RWPE1 (cell line): ENCODE data around the gene MAML3.

Experiments used
- CTCF ChIA-PET: fragments of 350-600 bp; sonication (Branson Sonifier 250); formaldehyde crosslinking; extraction: SDS; loops from one replicate; lab custom pipeline; 2021; lab: Yijun Ruan, JAX
- POLR2A ChIA-PET: fragments of 400-600 bp; formaldehyde crosslinking; extraction: SDS; loops from one replicate; lab custom pipeline; 2020; ENCODE audit warnings: antibody characterized with exemption; ENCODE audit not compliant: low non-redundant PET; lab: Yijun Ruan, JAX
- DNase-seq: peaks from one replicate; pipeline ENCODE4 v3.0.0; 2012; ENCODE audit warnings: low spot score
- H3K27ac ChIP-seq: fragments of 450-650 bp; 2 replicates; pipeline ENCODE4 v1.5.1; 2017
- TF ChIP-seq, protein P1 (sequence below): fragments of 450-650 bp; conservative IDR thresholded peaks from 2 replicates; pipeline ENCODE4 v1.5.1; 2017; ENCODE audit warnings: low read depth, mild to moderate bottlenecking

The MAML3 gene

GRCh38 chr4:140174543-140174942 is 20.6 kb upstream of the MAML3 start:
- TF ChIP-seq, protein P1, sequence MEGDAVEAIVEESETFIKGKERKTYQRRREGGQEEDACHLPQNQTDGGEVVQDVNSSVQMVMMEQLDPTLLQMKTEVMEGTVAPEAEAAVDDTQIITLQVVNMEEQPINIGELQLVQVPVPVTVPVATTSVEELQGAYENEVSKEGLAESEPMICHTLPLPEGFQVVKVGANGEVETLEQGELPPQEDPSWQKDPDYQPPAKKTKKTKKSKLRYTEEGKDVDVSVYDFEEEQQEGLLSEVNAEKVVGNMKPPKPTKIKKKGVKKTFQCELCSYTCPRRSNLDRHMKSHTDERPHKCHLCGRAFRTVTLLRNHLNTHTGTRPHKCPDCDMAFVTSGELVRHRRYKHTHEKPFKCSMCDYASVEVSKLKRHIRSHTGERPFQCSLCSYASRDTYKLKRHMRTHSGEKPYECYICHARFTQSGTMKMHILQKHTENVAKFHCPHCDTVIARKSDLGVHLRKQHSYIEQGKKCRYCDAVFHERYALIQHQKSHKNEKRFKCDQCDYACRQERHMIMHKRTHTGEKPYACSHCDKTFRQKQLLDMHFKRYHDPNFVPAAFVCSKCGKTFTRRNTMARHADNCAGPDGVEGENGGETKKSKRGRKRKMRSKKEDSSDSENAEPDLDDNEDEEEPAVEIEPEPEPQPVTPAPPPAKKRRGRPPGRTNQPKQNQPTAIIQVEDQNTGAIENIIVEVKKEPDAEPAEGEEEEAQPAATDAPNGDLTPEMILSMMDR, result no peak
- H3K27ac ChIP-seq, result no peak overlapping the region
- no peak for DNase-seq
- ChIA-PET CTCF (no interaction called here), POLR2A (no interaction called here)

GRCh38 chr4:140172960-140173359 is 19.0 kb upstream of the MAML3 start:
- CTCF ChIA-PET, result no interaction called here

GRCh38 chr4:140170299-140170698 is 16.3 kb upstream of the MAML3 start:
- TF ChIP-seq, protein P1, result no peak
- ChIA-PET POLR2A (no interaction called here), CTCF (interaction anchor here (1.2 kb wide), 1 partner anchor 16 kb away, joined by 3 read pairs; the partner anchor contains the start of gene MAML3)
- no peak overlapping the region for H3K27ac ChIP-seq
- DNase-seq, result no peak

More at GRCh38 chr4:140172960-140173359, 19.0 kb upstream of the MAML3 start:
- no peak for DNase-seq
- POLR2A ChIA-PET, result no interaction called here
- H3K27ac ChIP-seq, result no peak overlapping the region
- TF ChIP-seq, protein P1, result no peak

GRCh38 chr4:140168936-140169335 is 15.0 kb upstream of the MAML3 start:
- CTCF ChIA-PET, result no interaction called here
- TF ChIP-seq, protein P1, result no peak
- no peak overlapping the region for H3K27ac ChIP-seq
- no peak for DNase-seq
- POLR2A ChIA-PET, result no interaction called here

GRCh38 chr4:140168474-140168873 is 14.5 kb upstream of the MAML3 start:
- H3K27ac ChIP-seq, result no peak overlapping the region
- TF ChIP-seq, protein P1, result no peak
- POLR2A ChIA-PET, result no interaction called here
- CTCF ChIA-PET, result no interaction called here
- DNase-seq, result no peak

- no peak for DNase-seq
- CTCF ChIA-PET, result no interaction called here
- no peak overlapping the region for H3K27ac ChIP-seq
- POLR2A ChIA-PET, result interaction anchor here (0.7 kb wide), 1 partner anchor 10 kb away, joined by 3 read pairs; the partner anchor contains the start of gene MAML3
- TF ChIP-seq, protein P1, result no peak
These were observed 9.2 kb upstream of the MAML3 start for GRCh38 chr4:140163029-140163810.
